H54 (cell line): ENCODE results near the gene AP5S1.
A peak's percentile ranks its signal among the peaks of the same experiment; 100 is the strongest.

ENCODE experiments used
- DNase-seq: peaks from one replicate; pipeline ENCODE4 v3.0.0; 2011; ENCODE audit warnings: low spot score, mixed read lengths; ENCODE audit not compliant: insufficient read length
- FAIRE-seq: peaks from 3 replicates; lab custom pipeline; 2011; peaks lifted over from hg19 to GRCh38; lab: Jason Lieb, UNC
- POLR2A ChIP-seq: IDR thresholded peaks from 2 replicates; pipeline ENCODE4 v1.6.1; 2011; ENCODE audit warnings: low read depth, mild to moderate bottlenecking, low read length

AP5S1 gene

DNA sequence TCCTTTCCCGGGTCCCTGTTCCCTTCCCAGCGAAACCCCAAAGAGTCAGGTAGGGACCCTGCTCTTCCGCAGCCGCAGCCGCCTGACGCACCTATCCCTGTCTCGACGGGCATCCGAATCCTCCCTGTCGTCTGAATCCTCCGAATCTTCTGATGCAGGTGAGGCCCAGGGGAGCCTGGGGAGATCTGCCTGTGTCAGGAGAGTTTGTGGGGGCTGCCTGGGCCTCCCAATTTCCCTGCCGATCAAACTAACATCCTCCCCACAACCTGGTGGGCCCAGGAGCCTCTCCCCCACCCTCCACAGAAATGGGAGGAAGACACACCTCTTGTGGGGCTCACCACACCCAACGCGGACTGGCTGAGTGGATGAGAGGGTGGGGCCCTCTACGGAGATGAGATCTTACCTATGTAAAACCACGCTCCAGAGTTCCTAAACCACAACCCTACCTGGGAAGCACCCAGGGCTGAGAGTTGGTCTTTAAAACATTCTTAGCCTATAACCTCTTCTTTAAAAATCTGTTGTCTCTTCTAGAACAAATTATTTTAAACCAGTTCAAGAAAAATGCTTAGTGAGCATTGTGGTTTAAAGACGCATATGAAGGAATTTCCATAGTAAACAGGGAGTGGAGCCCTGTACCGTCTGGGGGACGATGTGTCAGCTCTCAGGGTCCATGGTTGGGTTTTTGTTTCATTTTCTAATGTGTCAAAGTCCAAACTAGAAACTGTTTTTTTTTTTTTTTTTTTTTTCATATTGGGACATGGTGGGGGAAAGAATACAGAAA lies 22.6 kb upstream of the AP5S1 start:
- FAIRE-seq (no peak), DNase-seq (no peak)
- TF ChIP-seq POLR2A, result no peak

DNA sequence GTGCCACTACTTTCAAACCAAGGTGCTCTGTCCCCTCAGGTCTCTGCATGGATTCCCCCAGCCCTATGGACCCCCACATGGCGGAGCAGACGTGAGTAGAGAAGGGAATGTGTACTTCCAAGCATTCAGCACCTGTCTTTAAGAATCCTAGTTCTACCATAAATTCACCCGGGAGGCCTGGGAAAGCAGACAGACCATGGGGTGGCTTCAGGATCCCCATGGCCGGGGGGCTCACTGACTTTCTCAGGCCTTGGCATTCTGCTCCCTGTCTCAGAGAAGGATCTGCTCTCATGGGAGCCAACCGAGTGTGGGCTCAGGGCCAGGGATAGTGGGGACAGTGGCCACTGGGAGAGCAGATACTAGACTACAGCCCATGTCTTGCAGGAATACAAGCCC lies 22.0 kb upstream of the AP5S1 start:
- DNase-seq (no peak), FAIRE-seq (no peak)
- TF ChIP-seq POLR2A, result no peak

DNA sequence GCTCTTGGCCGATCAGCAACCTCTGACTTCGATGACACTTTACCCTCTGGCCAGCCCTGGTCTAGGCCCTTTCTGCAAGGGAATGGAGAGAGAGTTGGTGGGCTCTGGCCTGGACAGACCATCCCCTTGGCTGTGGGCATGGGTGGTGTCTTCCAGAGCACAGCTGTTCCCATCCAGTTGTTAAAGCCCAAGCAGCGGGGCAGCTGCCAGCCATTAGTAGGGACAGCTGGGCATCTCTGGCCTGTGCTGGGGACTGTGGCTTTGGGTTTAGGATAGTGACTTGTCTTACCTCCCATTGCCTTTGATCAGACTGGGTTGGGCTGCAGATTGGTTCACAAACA lies 21.5 kb upstream of the AP5S1 start:
- no peak for TF ChIP-seq POLR2A
- FAIRE-seq (no peak), DNase-seq (no peak)

DNA sequence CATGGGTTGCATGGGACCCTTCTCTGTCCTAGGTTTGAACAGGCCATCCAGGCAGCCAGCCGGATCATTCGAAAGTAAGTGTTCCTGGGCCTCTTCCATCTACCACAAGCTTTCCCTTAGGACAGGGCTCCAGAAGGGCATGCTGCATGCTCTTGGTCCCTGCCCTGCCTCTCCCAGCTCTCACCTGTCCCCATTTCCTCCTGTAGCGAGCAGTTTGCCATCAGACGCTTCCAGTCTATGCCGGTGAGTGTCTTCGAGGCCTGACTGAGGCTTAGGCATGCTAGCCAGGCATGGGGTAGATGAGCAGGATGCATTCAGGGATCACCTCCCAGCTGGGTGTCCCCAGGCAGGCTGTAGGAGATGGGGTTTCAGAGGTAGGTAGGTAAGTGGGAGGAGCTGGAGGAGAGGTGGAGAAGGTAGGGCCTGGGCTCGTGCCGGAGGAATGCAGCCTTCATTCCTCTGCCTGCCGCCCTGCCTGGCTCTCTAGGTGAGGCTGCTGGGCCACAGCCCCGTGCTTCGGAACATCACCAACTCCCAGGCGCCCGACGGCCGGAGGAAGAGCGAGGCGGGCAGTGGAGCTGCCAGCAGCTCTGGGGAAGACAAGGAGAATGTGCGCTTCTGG lies 20.0 kb upstream of the AP5S1 start:
- no peak for TF ChIP-seq POLR2A
- FAIRE-seq (no peak), DNase-seq (no peak)

DNA sequence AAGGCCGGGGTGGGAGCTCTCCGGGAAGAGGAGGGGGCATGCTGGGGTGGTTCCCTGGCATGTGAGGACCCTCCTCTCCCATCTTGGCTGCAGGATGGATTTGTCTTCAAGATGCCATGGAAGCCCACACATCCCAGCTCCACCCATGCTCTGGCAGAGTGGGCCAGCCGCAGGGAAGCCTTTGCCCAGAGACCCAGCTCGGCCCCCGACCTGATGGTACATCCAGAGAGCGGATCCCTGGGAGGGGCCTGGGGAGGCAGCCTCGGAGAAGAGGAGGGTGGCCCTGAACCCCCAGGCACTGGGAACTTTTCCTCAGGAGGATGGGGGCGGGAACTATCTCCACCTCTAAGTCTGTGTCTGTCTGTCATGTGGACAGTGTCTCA lies 19.5 kb upstream of the AP5S1 start:
- FAIRE-seq (no peak), DNase-seq (no peak)
- no peak for TF ChIP-seq POLR2A

DNA sequence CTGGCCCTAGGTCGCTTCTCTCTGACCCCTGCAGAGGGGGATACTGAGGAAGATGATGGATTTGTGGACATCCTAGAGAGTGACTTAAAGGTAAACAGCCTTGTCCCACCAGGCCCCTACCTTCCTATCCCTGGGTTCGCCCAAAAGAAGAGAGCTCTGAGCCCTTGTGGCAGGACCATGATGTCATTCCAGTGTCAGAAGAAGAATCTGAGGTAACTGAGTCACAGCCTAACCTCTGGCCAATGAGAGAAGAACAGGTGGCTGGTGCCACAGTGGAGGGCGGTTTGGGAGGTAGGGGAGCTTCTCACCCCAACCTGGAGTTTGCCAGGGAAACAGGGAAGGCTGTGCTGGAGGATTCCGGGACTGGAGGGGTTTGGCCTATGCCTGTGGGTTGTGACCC lies 19.0 kb upstream of the AP5S1 start:
- DNase-seq (no peak), FAIRE-seq (no peak)
- TF ChIP-seq POLR2A, result no peak

DNA sequence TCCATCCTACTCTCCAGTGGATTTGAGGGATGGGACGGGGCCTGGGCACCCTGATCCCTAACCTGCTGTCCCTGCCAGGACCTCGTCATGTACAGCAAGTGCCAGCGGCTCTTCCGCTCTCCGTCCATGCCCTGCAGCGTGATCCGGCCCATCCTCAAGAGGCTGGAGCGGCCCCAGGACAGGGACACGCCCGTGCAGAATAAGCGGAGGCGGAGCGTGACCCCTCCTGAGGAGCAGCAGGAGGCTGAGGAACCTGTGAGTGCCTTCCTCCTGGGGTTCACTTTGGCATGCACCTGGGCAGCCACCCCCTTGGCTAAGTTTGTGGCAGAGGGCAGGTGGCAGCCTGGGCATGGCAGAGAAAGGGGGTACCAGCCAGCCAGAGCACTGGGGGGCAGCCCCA lies 18.5 kb upstream of the AP5S1 start:
- no peak for FAIRE-seq
- DNase-seq, result no peak
- TF ChIP-seq POLR2A, result no peak

DNA sequence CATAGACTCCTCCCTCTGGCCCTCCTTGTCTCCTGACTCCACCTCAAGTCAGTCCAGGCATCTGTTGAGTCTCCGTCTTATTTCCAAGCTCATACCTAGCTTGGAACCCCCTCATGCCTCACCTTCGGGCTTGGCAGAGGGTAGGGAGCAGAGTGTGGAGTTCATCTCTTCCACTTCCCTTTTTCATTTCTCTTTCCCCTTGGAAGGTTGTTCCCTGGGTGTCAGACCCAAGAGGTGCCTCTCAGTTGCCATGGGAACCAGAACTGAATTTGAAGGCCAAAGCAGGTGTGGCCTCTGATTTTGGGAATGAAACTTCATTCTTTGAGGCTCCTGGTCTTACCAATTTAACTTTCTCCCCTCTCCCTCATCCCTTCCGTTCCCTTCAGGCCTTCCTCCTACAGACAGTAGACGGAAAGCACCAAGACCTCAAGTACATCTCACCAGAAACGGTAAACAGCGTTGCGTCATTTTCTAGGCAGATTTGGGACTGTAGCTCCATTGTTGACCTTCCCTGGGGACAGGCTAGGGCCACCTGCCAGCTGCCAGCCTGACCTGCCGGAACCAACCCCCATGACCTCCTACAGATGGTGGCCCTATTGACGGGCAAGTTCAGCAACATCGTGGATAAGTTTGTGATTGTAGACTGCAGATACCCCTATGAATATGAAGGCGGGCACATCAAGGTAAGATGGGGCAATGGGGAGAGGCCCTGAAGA lies 17.7 kb upstream of the AP5S1 start:
- DNase-seq (no peak), FAIRE-seq (no peak)

DNA sequence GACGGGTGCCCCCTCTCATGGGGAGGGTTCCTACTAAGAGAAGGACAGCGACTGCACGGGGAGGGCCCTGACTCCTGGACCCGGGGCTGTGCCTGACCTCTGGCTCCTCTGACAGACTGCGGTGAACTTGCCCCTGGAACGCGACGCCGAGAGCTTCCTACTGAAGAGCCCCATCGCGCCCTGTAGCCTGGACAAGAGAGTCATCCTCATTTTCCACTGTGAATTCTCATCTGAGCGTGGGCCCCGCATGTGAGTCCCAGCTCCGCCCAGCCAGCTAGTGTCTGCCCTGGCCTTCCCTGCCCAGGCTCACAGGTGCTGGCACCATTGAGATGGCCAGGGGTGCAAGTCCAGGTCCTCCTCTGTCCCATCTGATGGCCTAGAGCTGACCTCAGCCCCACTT lies 17.1 kb upstream of the AP5S1 start:
- no peak for FAIRE-seq
- DNase-seq, result no peak
- TF ChIP-seq POLR2A, result no peak

More for the DNA sequence above, 17.7 kb upstream of the AP5S1 start:
- TF ChIP-seq POLR2A, result no peak

DNA sequence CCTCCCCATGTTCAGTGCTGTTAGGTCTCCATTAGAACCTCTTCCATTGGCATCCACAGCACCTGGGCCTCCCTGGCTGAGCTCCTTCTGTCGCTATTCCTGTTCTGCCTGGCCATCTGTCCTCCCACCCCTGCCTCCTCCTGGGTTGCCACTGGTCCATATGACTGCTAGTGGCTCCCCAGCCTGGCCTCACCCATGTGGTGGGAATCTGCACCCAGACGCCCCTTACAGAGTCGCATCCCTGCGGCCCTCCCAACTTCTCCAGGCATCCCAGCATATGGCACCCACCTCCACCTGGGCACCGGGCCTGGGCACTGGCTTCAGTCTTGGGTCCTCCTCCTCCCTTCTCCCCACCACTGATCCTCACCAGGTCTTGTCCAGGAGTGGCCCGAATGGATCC lies 16.5 kb upstream of the AP5S1 start:
- TF ChIP-seq POLR2A, result 0 out of 2 replicates have a peak, but pooled peaks have one; percentile 10

DNA sequence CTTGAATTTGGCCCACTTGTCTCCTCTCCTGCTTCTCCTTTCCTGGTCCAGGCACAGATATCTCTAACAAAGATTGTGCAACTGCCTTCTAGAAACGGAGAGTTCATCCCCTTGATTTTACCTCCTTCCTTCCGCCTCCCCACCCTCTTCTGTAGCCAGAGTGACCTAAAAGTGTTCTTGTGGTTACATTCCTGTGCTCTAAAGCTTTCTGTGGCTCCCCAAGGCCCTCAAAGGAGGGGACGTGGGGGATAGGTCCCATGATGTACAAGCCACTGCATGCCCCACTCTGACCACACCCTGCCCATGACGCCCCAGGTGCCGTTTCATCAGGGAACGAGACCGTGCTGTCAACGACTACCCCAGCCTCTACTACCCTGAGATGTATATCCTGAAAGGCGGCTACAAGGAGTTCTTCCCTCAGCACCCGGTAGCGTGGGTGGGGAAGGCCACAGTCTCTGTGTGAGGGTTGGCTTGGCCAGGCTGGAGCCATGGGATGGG lies 16.0 kb upstream of the AP5S1 start:
- DNase-seq (no peak), FAIRE-seq (no peak)
- no peak for TF ChIP-seq POLR2A

More for the DNA sequence above, 16.5 kb upstream of the AP5S1 start:
- no peak for FAIRE-seq
- no peak for DNase-seq

DNA sequence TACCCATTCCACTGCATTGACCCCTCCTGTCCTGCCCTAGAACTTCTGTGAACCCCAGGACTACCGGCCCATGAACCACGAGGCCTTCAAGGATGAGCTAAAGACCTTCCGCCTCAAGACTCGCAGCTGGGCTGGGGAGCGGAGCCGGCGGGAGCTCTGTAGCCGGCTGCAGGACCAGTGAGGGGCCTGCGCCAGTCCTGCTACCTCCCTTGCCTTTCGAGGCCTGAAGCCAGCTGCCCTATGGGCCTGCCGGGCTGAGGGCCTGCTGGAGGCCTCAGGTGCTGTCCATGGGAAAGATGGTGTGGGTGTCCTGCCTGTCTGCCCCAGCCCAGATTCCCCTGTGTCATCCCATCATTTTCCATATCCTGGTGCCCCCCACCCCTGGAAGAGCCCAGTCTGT lies 15.6 kb upstream of the AP5S1 start:
- no peak for FAIRE-seq
- no peak for TF ChIP-seq POLR2A
- DNase-seq, result no peak

DNA sequence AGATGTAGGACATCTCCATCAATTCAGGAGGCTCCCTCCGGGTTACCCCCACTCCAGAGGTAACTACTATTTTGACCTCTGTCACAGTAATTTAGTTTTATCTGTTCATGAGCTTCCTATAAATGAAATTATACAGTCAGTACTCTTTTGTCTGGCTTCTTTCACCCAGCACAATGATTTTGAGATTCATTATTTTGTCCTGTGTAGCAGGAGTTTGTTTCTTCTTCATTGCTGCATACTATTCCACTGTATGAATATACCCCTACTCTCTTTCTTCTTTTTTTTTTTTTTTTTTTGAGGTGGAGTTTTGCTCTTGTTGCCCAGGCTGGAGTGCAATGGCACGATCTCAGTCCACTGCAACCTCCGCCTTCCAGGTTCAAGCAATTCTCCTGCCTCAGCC lies 11.8 kb upstream of the AP5S1 start:
- no peak for DNase-seq
- no peak for TF ChIP-seq POLR2A
- FAIRE-seq, result no peak
